Cardiac septum (tissue), 1 donor: ENCODE data around the gene RPN2. TPM values are rescaled to one million over a fixed set of nuclear protein-coding genes. Genes with fewer than 3 reads are reported as not detected.

Experiments
- DNase-seq: peaks from one replicate; pipeline ENCODE4 v3.0.0-alpha.2; 2020; ENCODE audit warnings: low spot score
- intact Hi-C: fragments of 100-400 bp; cut with DNase I; formaldehyde crosslinking; loops from one replicate; pipeline ENCODE4 v1.14.0; 2022
- total RNA-seq: library from RNA; stranded (reverse); fragmentation: NEBNext Ultra II Directional; extraction: Animal tissue kit (Norgen Biotek cat#: 25700); gene quantifications from one replicate; pipeline ENCODE4 v1.2.1, GENCODE V29; 2021
- donor health status: DM: no; HTN: no; CAD: no.

Gene RPN2
- total RNA-seq, 1 donor from 2014 or later, result 94.9 TPM

GRCh38 chr20:37236462-37236861, 57.3 kb downstream of the RPN2 start:
- intact Hi-C loops, result no loop called here
- DNase-seq, result peak; percentile 70

GRCh38 chr20:37237656-37238055, 58.5 kb downstream of the RPN2 start:
- intact Hi-C loops, result no loop called here

GRCh38 chr20:37238426-37238825, 59.3 kb downstream of the RPN2 start:
- DNase-seq, result peak; percentile 38
- intact Hi-C loops, result no loop called here

More at GRCh38 chr20:37237656-37238055, 58.5 kb downstream of the RPN2 start:
- DNase-seq, result peak; percentile 26

GRCh38 chr20:37238935-37239451, 59.9 kb downstream of the RPN2 start:
- intact Hi-C loops, result no loop called here
- no peak for DNase-seq

GRCh38 chr20:37240337-37241067, 61.4 kb downstream of the RPN2 start:
- intact Hi-C loops, result no loop called here
- peak; percentile 33 for DNase-seq

GRCh38 chr20:37242503-37242902, 63.4 kb downstream of the RPN2 start:
- DNase-seq, result peak; percentile 27
- intact Hi-C loops, result no loop called here

GRCh38 chr20:37243076-37243936, 64.2 kb downstream of the RPN2 start:
- intact Hi-C loops, result no loop called here
- peak; percentile 65 for DNase-seq

GRCh38 chr20:37243937-37244571, 64.9 kb downstream of the RPN2 start:
- intact Hi-C loops, result no loop called here
- DNase-seq, result peak; percentile 76

GRCh38 chr20:37244572-37244957, 65.4 kb downstream of the RPN2 start:
- intact Hi-C loops, result no loop called here
- DNase-seq, result peak; percentile 36

- intact Hi-C loops, result no loop called here
- peak; percentile 55 for DNase-seq
Observed at GRCh38 chr20:37245216-37246150, 66.4 kb downstream of the RPN2 start.

- intact Hi-C loops, result no loop called here
- no peak for DNase-seq
Observed at GRCh38 chr20:37246736-37247135, 67.6 kb downstream of the RPN2 start.

GRCh38 chr20:37247547-37247946, 68.4 kb downstream of the RPN2 start:
- no peak for DNase-seq
- intact Hi-C loops, result no loop called here

- DNase-seq, result no peak
- intact Hi-C loops, result no loop called here
Observed at GRCh38 chr20:37249304-37249703, 70.2 kb downstream of the RPN2 start.

- no peak for DNase-seq
- intact Hi-C loops, result no loop called here
Observed at GRCh38 chr20:37251825-37252477, 72.8 kb downstream of the RPN2 start.

- intact Hi-C loops, result no loop called here
- no peak for DNase-seq
Observed at GRCh38 chr20:37253087-37253486, 74.0 kb downstream of the RPN2 start.

- intact Hi-C loops, result no loop called here
- no peak for DNase-seq
Observed at GRCh38 chr20:37254114-37254878, 75.2 kb downstream of the RPN2 start.

GRCh38 chr20:37256286-37256685, 77.2 kb downstream of the RPN2 start:
- intact Hi-C loops, result no loop called here
- no peak for DNase-seq

GRCh38 chr20:37257530-37257929, 78.4 kb downstream of the RPN2 start:
- DNase-seq, result no peak
- intact Hi-C loops, result no loop called here
